ENCODE data around the gene ARHGAP24. TPM values are rescaled to one million over a fixed set of nuclear protein-coding genes. Genes with fewer than 3 reads are reported as not detected.

The ARHGAP24 gene
- total RNA-seq, 4 donors from 2014 or later = 12.1 to 60.8 (median 18.9) TPM

DNA sequence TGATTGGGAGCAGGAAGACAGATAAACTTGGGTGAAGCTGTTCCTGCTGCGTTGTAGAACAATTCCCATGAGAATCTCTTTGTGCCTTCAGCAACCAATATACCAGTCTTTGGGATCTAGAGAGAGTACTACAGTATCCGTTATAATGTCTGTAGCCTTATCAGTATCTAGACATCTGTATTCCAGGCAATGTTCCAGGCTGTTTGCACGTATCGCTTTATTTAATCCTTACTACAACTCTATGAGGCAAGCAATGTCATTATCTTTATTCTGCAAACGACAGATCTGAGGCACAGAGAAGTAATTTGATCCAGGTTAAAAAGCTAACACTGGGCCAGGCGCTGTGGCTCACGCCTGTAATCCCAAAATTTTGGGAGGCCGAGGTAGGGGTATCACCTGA is 251.6 kb downstream of the ARHGAP24 start:
- no peak for DNase-seq
- TF ChIP-seq, protein P1, sequence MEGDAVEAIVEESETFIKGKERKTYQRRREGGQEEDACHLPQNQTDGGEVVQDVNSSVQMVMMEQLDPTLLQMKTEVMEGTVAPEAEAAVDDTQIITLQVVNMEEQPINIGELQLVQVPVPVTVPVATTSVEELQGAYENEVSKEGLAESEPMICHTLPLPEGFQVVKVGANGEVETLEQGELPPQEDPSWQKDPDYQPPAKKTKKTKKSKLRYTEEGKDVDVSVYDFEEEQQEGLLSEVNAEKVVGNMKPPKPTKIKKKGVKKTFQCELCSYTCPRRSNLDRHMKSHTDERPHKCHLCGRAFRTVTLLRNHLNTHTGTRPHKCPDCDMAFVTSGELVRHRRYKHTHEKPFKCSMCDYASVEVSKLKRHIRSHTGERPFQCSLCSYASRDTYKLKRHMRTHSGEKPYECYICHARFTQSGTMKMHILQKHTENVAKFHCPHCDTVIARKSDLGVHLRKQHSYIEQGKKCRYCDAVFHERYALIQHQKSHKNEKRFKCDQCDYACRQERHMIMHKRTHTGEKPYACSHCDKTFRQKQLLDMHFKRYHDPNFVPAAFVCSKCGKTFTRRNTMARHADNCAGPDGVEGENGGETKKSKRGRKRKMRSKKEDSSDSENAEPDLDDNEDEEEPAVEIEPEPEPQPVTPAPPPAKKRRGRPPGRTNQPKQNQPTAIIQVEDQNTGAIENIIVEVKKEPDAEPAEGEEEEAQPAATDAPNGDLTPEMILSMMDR (IDR thresholded peaks at IDR 0.05) = no peak
- no peak for TF ChIP-seq POLR2A (IDR thresholded peaks at IDR 0.05)
- Histone ChIP-seq H3K9me3 (no peaks in the 10 kb centered on the region), H3K36me3 (no peaks in the 10 kb centered on the region), H3K27me3 (no peaks in the 10 kb centered on the region), H3K27ac (no peak overlapping the region), H3K4me1 (no peaks in the 10 kb centered on the region), H3K4me3 (no peak overlapping the region)
- intact Hi-C loops (cut with DNase I; ENCODE audit: low total_unique reads) = no loop called here

GRCh38 chr4:85728464-85728863 is 253.5 kb downstream of the ARHGAP24 start:
- no peak overlapping the region for H3K4me3 ChIP-seq
- H3K9me3 ChIP-seq = no peaks in the 10 kb centered on the region
- no peak overlapping the region for H3K27ac ChIP-seq
- intact Hi-C loops (cut with DNase I; ENCODE audit: low total_unique reads) = no loop called here
- TF ChIP-seq, protein P1 (IDR thresholded peaks at IDR 0.05) = no peak
- no peak for TF ChIP-seq POLR2A (IDR thresholded peaks at IDR 0.05)
- H3K36me3 ChIP-seq = no peaks in the 10 kb centered on the region
- no peaks in the 10 kb centered on the region for H3K4me1 ChIP-seq
- no peak for DNase-seq
- no peaks in the 10 kb centered on the region for H3K27me3 ChIP-seq

- H3K36me3 ChIP-seq = no peaks in the 10 kb centered on the region
- H3K27me3 ChIP-seq = no peaks in the 10 kb centered on the region
- H3K9me3 ChIP-seq = no peaks in the 10 kb centered on the region
- TF ChIP-seq POLR2A (IDR thresholded peaks at IDR 0.05) = no peak
- TF ChIP-seq, protein P1 (IDR thresholded peaks at IDR 0.05) = no peak
- no peak overlapping the region for H3K4me3 ChIP-seq
- DNase-seq = no peak
- no peaks in the 10 kb centered on the region for H3K4me1 ChIP-seq
- no peak overlapping the region for H3K27ac ChIP-seq
- intact Hi-C loops (cut with DNase I; ENCODE audit: low total_unique reads) = no loop called here
Measured at GRCh38 chr4:85732124-85732523, 257.2 kb downstream of the ARHGAP24 start.

- DNase-seq = no peak
- H3K27me3 ChIP-seq = no peaks in the 10 kb centered on the region
- intact Hi-C loops (cut with DNase I; ENCODE audit: low total_unique reads) = no loop called here
- no peak overlapping the region for H3K27ac ChIP-seq
- H3K9me3 ChIP-seq = no peaks in the 10 kb centered on the region
- H3K4me1 ChIP-seq = no peaks in the 10 kb centered on the region
- H3K36me3 ChIP-seq = no peaks in the 10 kb centered on the region
- TF ChIP-seq, protein P1 (IDR thresholded peaks at IDR 0.05) = no peak
- no peak for TF ChIP-seq POLR2A (IDR thresholded peaks at IDR 0.05)
- H3K4me3 ChIP-seq = no peak overlapping the region
Measured at GRCh38 chr4:85733798-85734197, 258.8 kb downstream of the ARHGAP24 start.

GRCh38 chr4:85734424-85734831 is 259.5 kb downstream of the ARHGAP24 start:
- no peaks in the 10 kb centered on the region for H3K36me3 ChIP-seq
- no peak for TF ChIP-seq POLR2A (IDR thresholded peaks at IDR 0.05)
- TF ChIP-seq, protein P1 (IDR thresholded peaks at IDR 0.05) = no peak
- H3K27me3 ChIP-seq = no peaks in the 10 kb centered on the region
- intact Hi-C loops (cut with DNase I; ENCODE audit: low total_unique reads) = no loop called here
- no peak for DNase-seq
- H3K27ac ChIP-seq = no peak overlapping the region
- no peak overlapping the region for H3K4me3 ChIP-seq
- H3K9me3 ChIP-seq = no peaks in the 10 kb centered on the region
- no peaks in the 10 kb centered on the region for H3K4me1 ChIP-seq
